GM12872 (cell line): ENCODE results near the gene GDI2.

ENCODE experiments used
- CTCF ChIP-seq: IDR thresholded peaks from 3 replicates; pipeline ENCODE4 v1.5.1; 2011; ENCODE audit warnings: low read depth, mild to moderate bottlenecking, low read length, moderate library complexity; ENCODE audit not compliant: insufficient read depth

GDI2 gene

GRCh38 chr10:5744849-5745248 is 68.4 kb downstream of the GDI2 start:
- TF ChIP-seq CTCF: no peak

- no peak for TF ChIP-seq CTCF
These were observed 69.5 kb downstream of the GDI2 start for GRCh38 chr10:5743736-5744135.

GRCh38 chr10:5742116-5742515 is 71.1 kb downstream of the GDI2 start:
- no peak for TF ChIP-seq CTCF

- no peak for TF ChIP-seq CTCF
These were observed 72.0 kb downstream of the GDI2 start for GRCh38 chr10:5741276-5741675.

- TF ChIP-seq CTCF: no peak
These were observed 74.8 kb downstream of the GDI2 start for GRCh38 chr10:5738427-5738826.

- TF ChIP-seq CTCF: peak; percentile 10; the same call in 1 of the 3 replicates
These were observed 75.9 kb downstream of the GDI2 start for GRCh38 chr10:5737352-5737751.

- no peak for TF ChIP-seq CTCF
These were observed 76.6 kb downstream of the GDI2 start for GRCh38 chr10:5736591-5736990.

- TF ChIP-seq CTCF: no peak
These were observed 78.1 kb downstream of the GDI2 start for GRCh38 chr10:5735119-5735518.
